Fibroblast of villous mesenchyme (primary cell): ENCODE measurements around the gene CSTPP1. TPM values are rescaled to one million over a fixed set of nuclear protein-coding genes. Genes with fewer than 3 reads are reported as not detected.

Source experiments
- DNase-seq: peaks from one replicate; pipeline ENCODE4 v3.0.0-alpha.2; 2010; ENCODE audit warnings: low read depth
- H3K4me3 ChIP-seq: 2 replicates; pipeline ENCODE4 v1.5.1; 2011; ENCODE audit warnings: low read depth, mild to moderate bottlenecking, low read length
- CTCF ChIP-seq: IDR thresholded peaks from 2 replicates; pipeline ENCODE4 v1.5.1; 2012; ENCODE audit warnings: low read depth, mild to moderate bottlenecking, low read length; ENCODE audit not compliant: insufficient read depth
- total RNA-seq: library from RNA; depleted of rRNA; stranded (reverse); fragments of >200 nt; gene quantifications from 2 replicates; pipeline ENCODE4 v1.2.3, GENCODE V29; 2012

CSTPP1 gene
- total RNA-seq, 1 donor, result 30.2 TPM

GRCh38 chr11:47121056-47121455 lies 184.5 kb downstream of the CSTPP1 start:
- no peak for TF ChIP-seq CTCF
- H3K4me3 ChIP-seq, result no peak overlapping the region
- DNase-seq, result no peak

GRCh38 chr11:47121731-47122130 lies 185.2 kb downstream of the CSTPP1 start:
- TF ChIP-seq CTCF, result no peak
- DNase-seq, result no peak
- H3K4me3 ChIP-seq, result no peak overlapping the region

- no peak for TF ChIP-seq CTCF
- DNase-seq, result no peak
Measured at GRCh38 chr11:47123094-47123493, 186.5 kb downstream of the CSTPP1 start.

GRCh38 chr11:47124675-47125074 lies 188.1 kb downstream of the CSTPP1 start:
- DNase-seq, result no peak
- no peak for TF ChIP-seq CTCF
- H3K4me3 ChIP-seq, result no peak overlapping the region

More at GRCh38 chr11:47123094-47123493, 186.5 kb downstream of the CSTPP1 start:
- H3K4me3 ChIP-seq, result no peak overlapping the region

- DNase-seq, result no peak
- no peak overlapping the region for H3K4me3 ChIP-seq
- no peak for TF ChIP-seq CTCF
Measured at GRCh38 chr11:47125083-47125482, 188.5 kb downstream of the CSTPP1 start.

- DNase-seq, result no peak
- H3K4me3 ChIP-seq, result no peak overlapping the region
- no peak for TF ChIP-seq CTCF
Measured at GRCh38 chr11:47127213-47127612, 190.7 kb downstream of the CSTPP1 start.

GRCh38 chr11:47130543-47130942 lies 194.0 kb downstream of the CSTPP1 start:
- no peak for DNase-seq
- no peak for TF ChIP-seq CTCF
- H3K4me3 ChIP-seq, result no peak overlapping the region
